ENCODE measurements around the gene HEG1.
"Not testable (repeated sequence)": the region's sequence is repeated elsewhere in the genome, so short reads cannot be mapped to it uniquely, and the experiment has no call there.

HEG1 gene

GRCh38 chr3:125055913-125056745 is at the start of gene HEG1:
HEG1 (minus strand) TSS chr3:125055997; CDS start chr3:125055890, 107 bp downstream.
- peak; percentile 96 for DNase-seq (ENCODE audit: low spot score)

- no peak for DNase-seq (ENCODE audit: low spot score)
These were observed 49.3 kb upstream of the HEG1 start for GRCh38 chr3:125105116-125105515.

DNA sequence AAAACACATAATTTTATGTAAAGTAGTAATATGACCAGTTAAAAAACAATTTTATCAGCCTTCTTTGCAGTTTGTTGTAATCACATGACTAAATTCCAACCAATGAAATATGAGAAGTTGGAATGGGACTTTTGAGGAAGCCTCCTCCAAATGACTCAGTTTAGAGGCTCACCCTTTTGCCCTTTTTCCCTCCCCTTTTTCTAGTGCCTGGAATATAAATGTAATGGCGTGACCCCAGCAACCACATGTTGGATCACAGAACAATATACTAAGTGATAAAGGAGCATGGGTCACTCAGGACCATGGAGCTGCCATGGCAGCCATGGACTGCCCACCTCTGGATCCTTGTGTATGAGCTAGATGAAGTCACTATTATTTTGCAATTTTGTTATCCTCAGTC is 48.8 kb upstream of the HEG1 start:
- no peak for DNase-seq (ENCODE audit: low spot score)

GRCh38 chr3:125103406-125103805 is 47.6 kb upstream of the HEG1 start:
- no peak for DNase-seq (ENCODE audit: low spot score)

GRCh38 chr3:125102470-125102869 is 46.7 kb upstream of the HEG1 start:
- no peak for DNase-seq (ENCODE audit: low spot score)

DNA sequence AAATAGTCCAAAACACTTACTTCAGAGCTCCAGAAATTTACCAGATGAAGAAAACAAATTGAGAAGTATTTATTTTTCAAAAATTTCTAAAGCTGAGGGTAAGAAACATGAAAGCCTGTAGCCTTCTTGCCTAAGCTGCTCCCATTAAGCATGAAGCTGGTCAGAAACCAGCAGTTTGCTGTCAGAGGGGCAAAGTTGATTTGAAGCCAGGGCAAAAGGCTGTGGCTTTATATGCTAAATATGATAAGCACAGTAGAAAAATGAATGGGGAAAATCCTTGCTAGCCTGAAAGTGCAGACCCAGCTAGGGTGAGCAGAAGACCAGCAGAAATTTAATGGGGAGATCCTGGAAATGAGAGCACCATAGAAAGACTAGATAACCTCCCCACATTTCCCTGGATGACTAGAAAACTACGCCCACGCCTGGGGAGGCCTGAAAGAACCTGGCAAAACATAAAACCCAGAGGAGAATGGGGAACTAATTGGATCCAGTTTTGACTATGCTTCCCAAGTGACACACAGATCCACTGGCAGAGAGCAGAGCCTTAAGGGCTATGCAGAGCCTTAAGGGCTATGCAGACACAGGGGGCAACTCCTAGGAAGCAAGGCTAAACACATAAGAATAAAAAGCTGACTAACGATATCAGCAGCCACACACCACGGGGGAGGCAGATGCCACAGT is 43.0 kb upstream of the HEG1 start:
- DNase-seq (ENCODE audit: low spot score): no peak

DNA sequence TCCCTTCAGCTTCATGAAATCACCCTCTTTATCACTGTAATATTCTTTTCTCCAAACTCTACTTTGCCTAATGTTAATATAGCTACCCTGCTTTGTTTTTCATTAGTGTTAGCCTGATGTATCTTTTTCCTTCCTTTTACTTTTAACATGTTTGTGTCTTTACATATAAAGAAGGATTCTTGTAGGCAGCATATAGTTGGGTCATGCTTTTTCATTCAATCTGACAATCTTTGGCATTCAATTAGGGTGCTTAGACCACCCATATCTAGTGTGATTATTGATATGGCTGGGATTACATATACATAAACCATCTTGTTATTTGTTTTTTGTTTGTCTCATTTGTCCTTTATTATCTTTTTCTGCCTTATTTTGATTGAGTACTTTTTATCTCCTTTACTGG is 34.9 kb upstream of the HEG1 start:
- no peak for DNase-seq (ENCODE audit: low spot score)

DNA sequence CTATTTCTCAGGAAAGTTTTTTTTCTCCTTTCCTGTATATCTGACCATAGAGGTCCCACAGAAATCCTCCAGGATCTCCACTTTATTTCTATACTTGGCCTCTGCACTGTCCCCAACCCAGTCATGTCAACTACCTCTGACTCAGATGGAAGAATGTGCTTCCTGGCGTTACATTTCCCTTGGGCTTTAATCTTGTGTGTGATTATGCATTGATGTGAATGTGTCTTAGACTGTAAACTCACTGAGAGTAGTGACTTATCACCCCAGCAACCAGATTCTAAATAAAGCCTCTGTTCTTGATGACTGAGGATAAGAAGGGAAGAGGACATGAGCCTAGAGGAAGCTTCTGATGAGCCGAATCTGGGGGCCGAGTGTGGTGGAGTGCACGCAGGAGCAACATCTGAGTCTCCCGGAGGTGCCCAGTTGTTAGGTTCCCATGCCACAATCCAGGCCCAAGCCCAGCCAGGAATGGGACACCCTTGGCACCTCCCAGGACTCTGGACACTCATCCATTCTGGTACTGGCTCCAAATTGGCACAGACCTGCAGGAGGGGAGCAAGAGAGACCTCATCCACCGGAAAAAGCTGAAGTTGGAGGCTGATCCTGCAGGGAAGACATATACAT is 32.1 kb upstream of the HEG1 start:
- DNase-seq (ENCODE audit: low spot score): no peak

DNA sequence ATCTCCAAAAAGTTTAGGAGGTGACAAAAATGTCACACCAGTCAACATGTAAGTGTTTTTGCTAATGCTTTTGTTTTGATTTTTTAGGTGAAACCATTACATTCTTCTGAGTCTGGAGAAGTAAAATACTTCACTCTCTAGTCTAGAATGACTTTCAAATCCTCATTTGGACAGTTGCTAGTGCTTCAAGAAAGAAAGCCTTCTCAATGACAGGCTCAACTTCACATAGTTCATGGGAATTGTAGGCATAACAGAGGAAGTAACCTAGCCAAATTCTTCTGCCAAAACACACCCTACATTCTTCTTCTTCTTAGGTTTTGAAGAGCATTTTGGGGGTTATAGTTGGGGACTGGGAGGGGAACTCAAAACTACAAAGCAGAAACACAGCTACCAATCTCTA is 29.4 kb upstream of the HEG1 start:
- no peak for DNase-seq (ENCODE audit: low spot score)

DNA sequence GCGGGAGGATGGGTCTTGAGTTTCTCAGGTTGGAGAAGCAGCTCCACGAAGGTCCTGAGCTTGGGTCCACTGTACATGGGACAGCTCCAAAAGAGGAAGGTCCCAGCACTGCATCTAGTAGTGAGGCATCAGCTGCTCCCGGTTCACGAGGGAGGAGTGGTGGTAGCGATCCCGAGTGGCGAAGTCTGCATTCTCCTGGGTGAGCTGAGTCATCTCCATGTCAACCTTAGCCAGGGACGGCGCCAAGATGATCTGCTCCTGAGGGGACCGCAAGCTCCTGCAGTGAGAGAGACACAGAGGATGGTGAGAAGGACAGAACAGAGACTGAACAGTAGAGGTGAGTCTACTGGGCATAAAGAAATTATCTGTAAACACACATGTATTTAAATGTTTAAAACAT is 28.0 kb upstream of the HEG1 start:
- DNase-seq (ENCODE audit: low spot score): no peak

- not testable (repeated sequence) for DNase-seq (ENCODE audit: low spot score)
These were observed 26.5 kb upstream of the HEG1 start for GRCh38 chr3:125082339-125082738.

GRCh38 chr3:125080077-125080476 is 24.3 kb upstream of the HEG1 start:
- DNase-seq (ENCODE audit: low spot score): no peak

GRCh38 chr3:125079675-125080045 is 23.9 kb upstream of the HEG1 start:
- no peak for DNase-seq (ENCODE audit: low spot score)

DNA sequence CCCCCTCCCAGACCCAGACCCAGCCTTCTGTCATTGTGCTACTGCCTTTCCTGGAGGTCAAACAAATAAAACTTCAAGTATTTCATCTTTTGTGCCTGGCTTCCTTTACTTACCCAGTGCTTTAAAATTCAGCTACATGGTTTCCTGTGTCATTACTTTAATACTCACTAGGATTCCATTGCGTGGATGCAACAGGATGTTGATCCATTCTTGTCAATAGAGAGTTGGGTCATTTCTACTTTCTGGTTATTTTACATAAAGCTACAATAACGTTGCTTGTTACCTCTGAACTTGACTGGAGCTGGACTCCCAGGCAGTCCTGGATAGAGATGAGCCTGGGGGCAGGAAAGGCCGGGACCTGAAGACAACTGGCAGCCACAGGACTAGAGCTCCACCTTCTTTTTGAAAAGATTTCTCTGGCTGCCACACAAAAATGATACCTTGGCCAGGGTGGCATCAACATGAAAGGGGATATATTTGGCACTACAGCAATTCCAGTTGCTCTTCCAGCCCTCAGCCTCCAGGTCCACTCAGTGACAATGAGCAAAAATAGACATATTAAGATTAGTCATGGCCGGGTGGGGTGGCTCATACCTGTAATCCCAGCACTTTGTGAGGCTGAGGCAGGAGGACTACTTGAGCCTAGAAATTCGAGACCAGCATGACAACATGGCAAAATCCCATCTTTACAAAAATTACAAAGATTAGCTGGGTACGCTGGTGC is 23.3 kb upstream of the HEG1 start:
- DNase-seq (ENCODE audit: low spot score): no peak

DNA sequence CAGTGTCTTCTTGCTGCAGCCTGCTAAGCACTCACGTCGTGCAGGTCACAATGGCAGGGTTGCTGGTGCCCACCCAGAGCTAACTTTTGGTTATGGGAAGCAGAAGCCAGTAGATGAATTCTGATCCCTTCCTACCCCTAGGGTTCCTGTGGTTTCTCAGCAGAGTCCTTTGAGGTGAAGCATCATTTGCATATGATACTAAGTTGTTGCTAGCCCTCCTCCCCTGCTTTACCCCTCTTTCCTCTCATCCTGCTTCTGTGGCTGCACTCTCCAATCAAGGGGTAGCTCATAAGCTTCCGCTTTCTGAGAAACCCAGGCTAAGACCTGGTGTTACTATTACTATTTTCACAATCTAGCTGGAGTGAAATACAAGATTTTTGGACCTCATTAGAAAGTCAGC is 22.1 kb upstream of the HEG1 start:
- DNase-seq (ENCODE audit: low spot score): no peak

DNA sequence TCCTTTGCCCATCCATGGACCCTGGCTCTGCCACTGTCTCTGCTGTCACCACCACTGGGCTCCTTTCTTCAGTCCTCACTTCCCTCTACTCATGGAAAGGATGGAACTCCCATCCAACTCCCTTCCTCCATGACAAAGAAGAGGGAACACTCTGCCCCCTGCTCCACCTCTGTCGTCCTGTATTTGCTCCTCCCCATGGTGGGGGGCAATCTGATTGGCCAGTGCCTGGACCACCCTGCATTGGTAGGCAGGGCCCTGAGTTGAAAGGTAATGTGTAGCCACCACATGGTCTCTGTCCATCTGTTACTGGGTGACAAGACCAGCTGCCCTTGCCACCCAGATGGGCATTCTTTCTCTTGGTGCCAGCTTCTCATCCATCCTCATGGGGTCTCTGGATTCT is 20.7 kb upstream of the HEG1 start:
- DNase-seq (ENCODE audit: low spot score): no peak

DNA sequence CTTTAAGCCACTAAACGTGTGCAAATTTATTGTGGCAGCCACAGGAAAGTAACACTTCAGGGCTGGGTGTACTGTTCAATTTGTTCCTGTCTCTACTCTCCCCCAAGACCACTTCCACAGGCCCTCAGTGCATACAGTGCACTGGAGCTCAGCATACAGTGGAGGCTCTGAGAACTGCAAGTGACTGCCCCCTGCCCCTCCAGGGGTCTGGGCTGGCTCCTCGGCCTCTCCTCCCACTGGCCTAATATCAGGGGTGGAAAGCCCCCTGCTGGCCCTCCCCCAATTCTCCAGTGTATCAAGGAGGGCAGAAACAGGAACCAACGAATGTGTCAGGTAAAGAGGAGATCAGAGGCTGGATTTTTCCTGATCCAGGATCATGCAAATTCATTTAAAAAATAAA is 19.9 kb upstream of the HEG1 start:
- DNase-seq (ENCODE audit: low spot score): peak; percentile 72

DNA sequence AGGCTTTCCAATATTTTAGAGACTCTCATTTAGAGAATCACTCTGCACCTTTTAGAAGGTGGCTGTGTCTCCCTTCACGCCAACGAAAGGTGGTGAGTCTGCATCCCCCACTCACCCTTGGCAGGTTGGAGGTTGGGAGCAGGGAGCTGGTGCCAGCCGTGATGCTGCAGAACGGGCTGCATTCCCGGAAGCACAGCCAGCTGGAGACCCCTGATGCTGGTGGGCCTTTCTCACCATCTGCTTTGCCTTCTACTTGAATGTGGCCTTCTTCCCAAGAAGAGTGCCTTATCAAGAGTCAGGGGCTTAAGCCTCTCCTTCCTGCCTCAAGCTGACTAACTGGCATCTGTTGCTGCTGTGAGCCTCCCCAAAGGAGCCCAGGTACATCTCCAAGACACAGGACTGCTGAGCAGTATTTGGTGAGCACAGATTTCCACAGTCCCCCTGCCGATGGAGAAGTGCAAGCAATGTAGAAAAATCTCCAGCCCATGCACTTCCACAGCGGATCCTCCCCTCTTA is 17.7 kb upstream of the HEG1 start:
- no peak for DNase-seq (ENCODE audit: low spot score)

DNA sequence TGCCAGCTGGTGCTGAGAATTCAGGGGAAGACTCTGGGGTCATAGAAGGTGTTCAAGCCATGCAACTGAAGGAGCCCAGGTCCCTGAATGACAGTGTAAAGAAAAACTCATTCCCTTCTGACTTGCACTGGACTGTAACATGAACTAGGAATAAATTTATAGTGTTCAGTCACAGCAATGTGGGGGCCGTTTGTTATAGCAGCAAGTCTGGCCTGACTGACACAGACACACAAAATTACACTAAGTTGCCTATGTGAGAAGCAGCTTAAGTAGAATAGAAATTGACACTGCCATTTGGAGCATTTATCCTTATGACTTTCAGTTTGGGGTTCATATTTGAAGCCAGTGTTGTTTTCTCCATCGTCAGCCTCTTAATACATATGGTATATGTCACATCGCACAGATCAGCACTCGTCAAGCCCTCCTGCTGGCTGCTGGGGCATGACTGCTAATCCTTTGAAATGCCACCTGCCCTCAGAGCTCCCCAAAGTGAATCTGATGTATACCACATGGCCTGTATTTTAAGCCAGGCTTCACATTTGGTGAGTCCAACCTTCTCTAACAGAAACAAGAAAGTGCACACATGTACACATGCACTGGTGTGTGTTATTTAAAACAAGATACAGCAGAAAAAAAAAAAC is 17.1 kb upstream of the HEG1 start:
- DNase-seq (ENCODE audit: low spot score): no peak

DNA sequence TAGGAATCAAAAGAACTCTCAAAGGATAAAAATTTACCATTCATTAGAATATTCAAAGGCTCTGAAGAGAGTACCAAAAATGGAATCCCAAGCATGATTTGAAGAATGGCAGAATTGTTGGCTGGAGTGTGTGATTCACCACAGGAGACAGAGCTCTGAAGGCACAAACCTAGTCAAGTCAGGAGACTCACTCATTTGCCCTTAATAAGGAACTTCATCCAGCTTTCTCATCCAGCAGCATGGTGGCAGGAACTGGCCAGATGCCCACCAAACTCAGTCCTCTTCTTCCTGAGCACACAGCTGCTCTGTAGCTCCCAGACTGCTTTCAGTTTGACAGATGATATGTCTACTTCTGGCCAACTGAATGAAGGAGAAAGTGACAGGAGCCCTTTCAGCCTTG is 16.5 kb upstream of the HEG1 start:
- DNase-seq (ENCODE audit: low spot score): no peak

- no peak for DNase-seq (ENCODE audit: low spot score)
These were observed 14.4 kb upstream of the HEG1 start for GRCh38 chr3:125069968-125070745.

Measured in iPS-NIHi11 (cell line).